ENCODE measurements around the gene GREM1.

GREM1 gene

GRCh38 chr15:32729700-32730395 lies 12.0 kb downstream of the GREM1 start:
- Histone ChIP-seq H3K4me1 (ENCODE audit: control insufficient read depth in 1 of 2, insufficient read depth in 1 of 2, low read depth in 1 of 2, low read length in 1 of 2) (no peaks in the 10 kb centered on the region), H3K36me3 (no peaks in the 10 kb centered on the region), H3K27me3 (peaks cover 45% of the 10 kb centered on the region), H3K4me3 (ENCODE audit: low read depth in 1 of 2, low read length in 1 of 2) (no peak overlapping the region), H3K27ac (no peak overlapping the region), H3K9me3 (no peaks in the 10 kb centered on the region)
- no peak for TF ChIP-seq CTCF (IDR thresholded peaks at IDR 0.05)

- Histone ChIP-seq H3K4me3 (ENCODE audit: low read depth in 1 of 2, low read length in 1 of 2) (no peak overlapping the region), H3K9me3 (no peaks in the 10 kb centered on the region), H3K36me3 (no peaks in the 10 kb centered on the region), H3K27me3 (peaks cover 45% of the 10 kb centered on the region), H3K27ac (no peak overlapping the region), H3K4me1 (ENCODE audit: control insufficient read depth in 1 of 2, insufficient read depth in 1 of 2, low read depth in 1 of 2, low read length in 1 of 2) (no peaks in the 10 kb centered on the region)
- no peak for TF ChIP-seq CTCF (IDR thresholded peaks at IDR 0.05)
These were observed 13.2 kb downstream of the GREM1 start for GRCh38 chr15:32730677-32731654.

- no peak overlapping the region for H3K27ac ChIP-seq
- no peaks in the 10 kb centered on the region for H3K36me3 ChIP-seq
- no peaks in the 10 kb centered on the region for H3K9me3 ChIP-seq
- no peak overlapping the region for H3K4me3 ChIP-seq (ENCODE audit: low read depth in 1 of 2, low read length in 1 of 2)
- TF ChIP-seq CTCF (IDR thresholded peaks at IDR 0.05) = no peak
- peaks cover 47% of the 10 kb centered on the region for H3K27me3 ChIP-seq
- no peaks in the 10 kb centered on the region for H3K4me1 ChIP-seq (ENCODE audit: control insufficient read depth in 1 of 2, insufficient read depth in 1 of 2, low read depth in 1 of 2, low read length in 1 of 2)
These were observed 14.9 kb downstream of the GREM1 start for GRCh38 chr15:32732574-32733157.

- Histone ChIP-seq H3K36me3 (no peaks in the 10 kb centered on the region), H3K4me3 (ENCODE audit: low read depth in 1 of 2, low read length in 1 of 2) (no peak overlapping the region), H3K9me3 (no peaks in the 10 kb centered on the region)
These were observed 15.5 kb downstream of the GREM1 start for GRCh38 chr15:32733281-32733680.

More at GRCh38 chr15:32733281-32733680, 15.5 kb downstream of the GREM1 start:
- H3K27me3 ChIP-seq = peaks cover 46% of the 10 kb centered on the region
- H3K4me1 ChIP-seq (ENCODE audit: control insufficient read depth in 1 of 2, insufficient read depth in 1 of 2, low read depth in 1 of 2, low read length in 1 of 2) = no peaks in the 10 kb centered on the region
- no peak for TF ChIP-seq CTCF (IDR thresholded peaks at IDR 0.05)
- H3K27ac ChIP-seq = no peak overlapping the region
